Suppressor macrophage (primary cell): ENCODE measurements around the gene LRP8.
"Not testable (repeated sequence)": the region's sequence is repeated elsewhere in the genome, so short reads cannot be mapped to it uniquely, and the experiment has no call there.

Experiments
- DNase-seq, 4 experiments: peaks; one replicate each; pipeline ENCODE4 v3.0.0-alpha.2; 2020 to 2022

LRP8 gene

GRCh38 chr1:53304527-53304926, 23.3 kb downstream of the LRP8 start:
- no peak for DNase-seq

- DNase-seq: no peak
Measured at GRCh38 chr1:53303726-53304515, 23.9 kb downstream of the LRP8 start.

- no peak for DNase-seq
Measured at GRCh38 chr1:53303243-53303642, 24.6 kb downstream of the LRP8 start.

- DNase-seq: no peak
Measured at GRCh38 chr1:53299233-53299632, 28.6 kb downstream of the LRP8 start.

GRCh38 chr1:53298045-53298637, 29.7 kb downstream of the LRP8 start:
- no peak for DNase-seq

GRCh38 chr1:53297195-53297594, 30.7 kb downstream of the LRP8 start:
- no peak for DNase-seq

- DNase-seq: no peak
Measured at GRCh38 chr1:53296117-53296749, 31.6 kb downstream of the LRP8 start.

GRCh38 chr1:53295726-53296116, 32.1 kb downstream of the LRP8 start:
- no peak for DNase-seq

GRCh38 chr1:53295295-53295694, 32.6 kb downstream of the LRP8 start:
- DNase-seq: no peak

GRCh38 chr1:53294567-53294966, 33.3 kb downstream of the LRP8 start:
- peak; percentile 9 to 63 (median 49) for DNase-seq

- no peak for DNase-seq
Measured at GRCh38 chr1:53294061-53294460, 33.8 kb downstream of the LRP8 start.

- peak in 2 of 4 experiments; percentile 14 to 39 for DNase-seq
Measured at GRCh38 chr1:53293123-53293522, 34.7 kb downstream of the LRP8 start.

GRCh38 chr1:53292690-53293089, 35.2 kb downstream of the LRP8 start:
- DNase-seq: no peak

GRCh38 chr1:53291574-53291973, 36.3 kb downstream of the LRP8 start:
- DNase-seq: peak in 3 of 4 experiments; percentile 8 to 14 (median 14)

GRCh38 chr1:53288790-53289429, 39.0 kb downstream of the LRP8 start:
- DNase-seq: no peak

- no peak for DNase-seq
Measured at GRCh38 chr1:53288002-53288789, 39.7 kb downstream of the LRP8 start.

- DNase-seq: peak in 2 of 4 experiments; percentile 11 to 24
Measured at GRCh38 chr1:53286955-53287354, 40.9 kb downstream of the LRP8 start.

- no peak for DNase-seq
Measured at GRCh38 chr1:53285969-53286760, 41.7 kb downstream of the LRP8 start.

GRCh38 chr1:53285546-53285945, 42.3 kb downstream of the LRP8 start:
- no peak for DNase-seq

GRCh38 chr1:53284224-53285020, 43.4 kb downstream of the LRP8 start:
- DNase-seq: no peak

- not testable (repeated sequence) for DNase-seq
Measured at GRCh38 chr1:53283156-53283555, 44.7 kb downstream of the LRP8 start.
